Omental fat pad (tissue), 4 donors: Measurements from ENCODE around the gene NSRP1. TPM values are rescaled to one million over a fixed set of nuclear protein-coding genes. Genes with fewer than 3 reads are reported as not detected.

Experiments used
- ATAC-seq: fragments of 150-250 bp; one replicate; pipeline ENCODE4 v1.9.1; 2016; ENCODE audit warnings: mild to moderate bottlenecking, moderate library complexity; ENCODE audit not compliant: low FRiP score
- DNase-seq: peaks from one replicate; pipeline ENCODE4 v3.0.0-alpha.2; 2019; ENCODE audit warnings: low spot score
- CTCF ChIP-seq, 3 donors: fragments of 450-650 bp; IDR thresholded peaks; one replicate each; pipeline ENCODE4 v1.5.1; 2016 to 2017; ENCODE audit warnings: antibody characterized with exemption in 3 of 3, mild to moderate bottlenecking in 3 of 3, moderate library complexity in 2 of 3
- total RNA-seq, 4 donors: library from RNA; depleted of rRNA; stranded (reverse); fragments of >200 nt; gene quantifications; one replicate each; pipeline ENCODE4 v1.1.0, GENCODE V29; 2016

The NSRP1 gene
- total RNA-seq, 4 donors from 2014 or later = 17.4 to 35.2 (median 25.1) TPM

DNA sequence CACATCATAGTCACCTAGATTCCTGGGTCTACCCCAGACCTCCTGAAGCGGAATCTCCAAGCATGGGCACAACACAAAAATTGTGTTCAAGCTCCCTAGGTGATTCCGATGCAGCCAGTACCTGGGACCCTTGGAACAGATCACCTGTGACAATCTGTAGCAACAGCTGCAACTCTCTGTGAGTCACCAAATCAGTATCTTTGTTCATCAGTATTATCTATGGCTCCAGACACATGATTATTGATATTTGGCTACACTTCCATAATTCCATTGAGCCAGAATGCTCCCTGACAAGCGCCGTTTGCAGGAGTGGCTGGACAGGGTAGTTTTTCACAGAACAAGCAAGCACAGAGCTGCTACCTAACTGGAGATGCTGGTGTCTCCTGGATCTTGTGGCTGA lies 102.7 kb downstream of the NSRP1 start:
- no peak for TF ChIP-seq CTCF (IDR thresholded peaks at IDR 0.05)
- ATAC-seq = no peak
- DNase-seq = no peak

GRCh38 chr17:30219833-30220232 lies 103.2 kb downstream of the NSRP1 start:
- ATAC-seq (no peak), DNase-seq (no peak)
- TF ChIP-seq CTCF (IDR thresholded peaks at IDR 0.05) = no peak

GRCh38 chr17:30220414-30220813 lies 103.8 kb downstream of the NSRP1 start:
- TF ChIP-seq CTCF (IDR thresholded peaks at IDR 0.05) = no peak
- ATAC-seq = no peak
- no peak for DNase-seq

DNA sequence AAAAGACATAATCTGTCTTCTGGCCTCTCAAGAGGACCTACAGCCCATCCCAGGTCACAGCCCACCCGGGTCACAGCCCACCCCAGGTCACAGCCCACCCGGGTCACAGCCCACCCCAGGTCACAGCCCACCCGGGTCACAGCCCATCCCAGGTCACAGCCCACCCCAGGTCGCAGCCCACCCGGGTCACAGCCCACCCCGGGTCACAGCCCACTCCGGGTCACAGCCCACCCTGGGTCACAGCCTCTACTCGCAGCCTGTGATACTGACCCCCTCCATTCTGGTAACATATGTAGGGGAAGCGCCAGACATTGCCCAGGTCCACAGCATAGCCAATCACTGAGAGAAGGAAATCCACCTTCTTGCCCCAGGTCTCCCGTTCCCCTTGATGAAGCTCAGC lies 104.7 kb downstream of the NSRP1 start:
- ATAC-seq (no peak), DNase-seq (no peak)
- no peak for TF ChIP-seq CTCF (IDR thresholded peaks at IDR 0.05)

DNA sequence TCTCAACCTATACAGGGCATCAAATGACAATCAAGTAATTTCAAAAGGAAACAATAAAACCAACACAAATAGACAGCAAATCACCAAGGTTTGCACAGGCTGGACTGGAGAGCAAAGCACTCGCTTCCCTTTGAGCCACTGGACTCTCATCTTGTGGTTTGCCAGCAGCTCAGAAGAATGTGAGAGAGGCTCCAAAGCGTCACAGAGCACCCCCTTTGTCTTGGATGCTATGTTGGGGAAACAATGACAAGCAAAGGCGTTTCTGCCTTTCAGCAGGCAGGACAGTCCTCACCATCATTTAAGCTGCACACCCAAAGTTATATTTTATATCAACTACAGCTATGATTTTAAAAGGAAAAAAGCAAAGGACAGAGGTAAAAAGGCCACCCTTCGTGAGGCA lies 105.6 kb downstream of the NSRP1 start:
- no peak for TF ChIP-seq CTCF (IDR thresholded peaks at IDR 0.05)
- no peak for ATAC-seq
- DNase-seq = no peak

- DNase-seq = no peak
- no peak for ATAC-seq
- TF ChIP-seq CTCF (IDR thresholded peaks at IDR 0.05) = no peak
Measured at GRCh38 chr17:30222721-30223175, 106.1 kb downstream of the NSRP1 start.

GRCh38 chr17:30224419-30224960 lies 107.9 kb downstream of the NSRP1 start:
- ATAC-seq = no peak
- no peak for TF ChIP-seq CTCF (IDR thresholded peaks at IDR 0.05)
- no peak for DNase-seq
